Measurements from ENCODE around the gene HEATR1.

DNA sequence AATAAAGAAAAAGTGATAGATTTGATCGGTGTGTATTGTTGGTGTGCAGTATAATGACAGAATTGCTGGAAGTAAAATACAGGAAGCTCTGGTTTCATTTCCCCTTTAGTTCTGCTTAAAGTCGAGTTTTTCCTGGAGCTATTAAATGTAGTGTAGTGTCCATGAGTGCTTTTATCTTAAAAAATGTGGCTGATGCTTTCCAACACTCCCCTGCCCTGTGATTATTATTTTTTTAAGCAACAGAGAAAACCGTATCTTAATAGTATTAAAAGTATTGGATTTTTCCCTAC lies 79.5 kb downstream of the HEATR1 start:
- TF ChIP-seq, protein P1, sequence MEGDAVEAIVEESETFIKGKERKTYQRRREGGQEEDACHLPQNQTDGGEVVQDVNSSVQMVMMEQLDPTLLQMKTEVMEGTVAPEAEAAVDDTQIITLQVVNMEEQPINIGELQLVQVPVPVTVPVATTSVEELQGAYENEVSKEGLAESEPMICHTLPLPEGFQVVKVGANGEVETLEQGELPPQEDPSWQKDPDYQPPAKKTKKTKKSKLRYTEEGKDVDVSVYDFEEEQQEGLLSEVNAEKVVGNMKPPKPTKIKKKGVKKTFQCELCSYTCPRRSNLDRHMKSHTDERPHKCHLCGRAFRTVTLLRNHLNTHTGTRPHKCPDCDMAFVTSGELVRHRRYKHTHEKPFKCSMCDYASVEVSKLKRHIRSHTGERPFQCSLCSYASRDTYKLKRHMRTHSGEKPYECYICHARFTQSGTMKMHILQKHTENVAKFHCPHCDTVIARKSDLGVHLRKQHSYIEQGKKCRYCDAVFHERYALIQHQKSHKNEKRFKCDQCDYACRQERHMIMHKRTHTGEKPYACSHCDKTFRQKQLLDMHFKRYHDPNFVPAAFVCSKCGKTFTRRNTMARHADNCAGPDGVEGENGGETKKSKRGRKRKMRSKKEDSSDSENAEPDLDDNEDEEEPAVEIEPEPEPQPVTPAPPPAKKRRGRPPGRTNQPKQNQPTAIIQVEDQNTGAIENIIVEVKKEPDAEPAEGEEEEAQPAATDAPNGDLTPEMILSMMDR (conservative IDR thresholded peaks at IDR 0.05 in 1 of 2, IDR thresholded peaks at IDR 0.05 in 1 of 2; ENCODE audit: extremely low read depth in 1 of 2, insufficient read depth in 1 of 2, low read depth in 1 of 2, low read length in 2 of 2), result no peak
- TF ChIP-seq EZH2 (IDR thresholded peaks at IDR 0.05; ENCODE audit: borderline replicate concordance, low read length), result no peak
